NCI-H2107 (cell line): ENCODE data around the gene JAZF1.
"Not testable (repeated sequence)": the region's sequence is repeated elsewhere in the genome, so short reads cannot be mapped to it uniquely, and the experiment has no call there.

Experiments used
- DNase-seq: peaks from one replicate; lab custom pipeline; 2025; lab: John Stamatoyannopoulos, UW

The JAZF1 gene

GRCh38 chr7:27941522-27941921, 239.1 kb downstream of the JAZF1 start:
- DNase-seq, result no peak

GRCh38 chr7:27940341-27940740, 240.3 kb downstream of the JAZF1 start:
- DNase-seq, result no peak

GRCh38 chr7:27939893-27940292, 240.7 kb downstream of the JAZF1 start:
- DNase-seq, result no peak

- no peak for DNase-seq
Measured at GRCh38 chr7:27936768-27937102, 243.9 kb downstream of the JAZF1 start.

GRCh38 chr7:27936047-27936767, 244.4 kb downstream of the JAZF1 start:
- no peak for DNase-seq

GRCh38 chr7:27933671-27934565, 246.7 kb downstream of the JAZF1 start:
- peak; percentile 35 for DNase-seq

- DNase-seq, result no peak
Measured at GRCh38 chr7:27930910-27931476, 249.6 kb downstream of the JAZF1 start.

GRCh38 chr7:27929127-27929526, 251.5 kb downstream of the JAZF1 start:
- no peak for DNase-seq

GRCh38 chr7:27928001-27928400, 252.6 kb downstream of the JAZF1 start:
- DNase-seq, result no peak

- DNase-seq, result no peak
Measured at GRCh38 chr7:27925573-27926201, 254.9 kb downstream of the JAZF1 start.

- DNase-seq, result no peak
Measured at GRCh38 chr7:27923642-27923980, 257.0 kb downstream of the JAZF1 start.

- DNase-seq, result peak; percentile 43
Measured at GRCh38 chr7:27922907-27923641, 257.5 kb downstream of the JAZF1 start.

- not testable (repeated sequence) for DNase-seq
Measured at GRCh38 chr7:27922389-27922788, 258.2 kb downstream of the JAZF1 start.

- peak; percentile 68 for DNase-seq
Measured at GRCh38 chr7:27921081-27921836, 259.3 kb downstream of the JAZF1 start.

- no peak for DNase-seq
Measured at GRCh38 chr7:27920281-27920946, 260.2 kb downstream of the JAZF1 start.

- no peak for DNase-seq
Measured at GRCh38 chr7:27918503-27918902, 262.1 kb downstream of the JAZF1 start.

GRCh38 chr7:27917774-27918314, 262.8 kb downstream of the JAZF1 start:
- no peak for DNase-seq

GRCh38 chr7:27917119-27917518, 263.5 kb downstream of the JAZF1 start:
- DNase-seq, result no peak

- DNase-seq, result no peak
Measured at GRCh38 chr7:27916372-27916771, 264.2 kb downstream of the JAZF1 start.

- no peak for DNase-seq
Measured at GRCh38 chr7:27914409-27914808, 266.2 kb downstream of the JAZF1 start.
